DND-41 (cell line): ENCODE measurements around the gene ERC1.

Experiments used
- CTCF ChIP-seq: IDR thresholded peaks from 2 replicates; pipeline ENCODE4 v1.5.1; 2012; ENCODE audit warnings: borderline replicate concordance, low read length, moderate library complexity, mild to moderate bottlenecking; ENCODE audit not compliant: poor library complexity, severe bottlenecking; ENCODE audit errors: extremely low read depth
- EZH2 ChIP-seq: IDR thresholded peaks from 3 replicates; pipeline ENCODE4 v1.6.1; 2012; ENCODE audit warnings: borderline replicate concordance, low read depth, mild to moderate bottlenecking, moderate library complexity, low read length, inconsistent platforms; ENCODE audit not compliant: severe bottlenecking

DNA sequence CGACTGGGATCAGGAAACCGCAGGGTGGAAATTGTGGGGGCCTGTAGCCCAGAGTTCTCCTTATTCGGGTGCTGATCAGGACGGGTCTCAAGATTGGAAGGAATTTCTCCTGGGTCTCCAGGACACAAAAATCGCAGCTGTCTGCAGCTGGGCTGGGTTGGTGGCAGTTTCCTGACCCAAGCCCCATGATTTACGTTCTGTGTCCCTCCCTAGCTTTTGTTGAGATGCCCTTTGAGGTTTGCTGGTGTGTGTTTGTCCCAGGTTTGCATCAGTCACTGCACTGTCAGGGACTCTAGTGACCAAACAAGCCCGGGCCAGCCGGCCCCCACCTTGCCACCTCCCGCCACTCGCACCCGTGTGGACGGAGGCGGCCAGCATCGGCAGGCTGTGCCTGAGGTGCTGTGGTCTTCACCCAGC, 513.9 kb downstream of the ERC1 start:
- no peak for TF ChIP-seq CTCF
- TF ChIP-seq EZH2: no peak
